Posterior cingulate gyrus (tissue), 11 donors: Measurements from ENCODE around the gene RPS6KA2.

ENCODE experiments used
- DNase-seq, 10 donors: peaks; one replicate each; pipeline versions ENCODE4 v3.0.0 to v3.0.0-alpha.2; 2020 to 2021; ENCODE audit warnings: mixed read lengths in 3 of 10
- intact Hi-C: fragments of 100-400 bp; cut with DNase I; formaldehyde crosslinking; loops from one replicate; pipeline ENCODE4 v1.15.1; 2023

RPS6KA2 gene

DNA sequence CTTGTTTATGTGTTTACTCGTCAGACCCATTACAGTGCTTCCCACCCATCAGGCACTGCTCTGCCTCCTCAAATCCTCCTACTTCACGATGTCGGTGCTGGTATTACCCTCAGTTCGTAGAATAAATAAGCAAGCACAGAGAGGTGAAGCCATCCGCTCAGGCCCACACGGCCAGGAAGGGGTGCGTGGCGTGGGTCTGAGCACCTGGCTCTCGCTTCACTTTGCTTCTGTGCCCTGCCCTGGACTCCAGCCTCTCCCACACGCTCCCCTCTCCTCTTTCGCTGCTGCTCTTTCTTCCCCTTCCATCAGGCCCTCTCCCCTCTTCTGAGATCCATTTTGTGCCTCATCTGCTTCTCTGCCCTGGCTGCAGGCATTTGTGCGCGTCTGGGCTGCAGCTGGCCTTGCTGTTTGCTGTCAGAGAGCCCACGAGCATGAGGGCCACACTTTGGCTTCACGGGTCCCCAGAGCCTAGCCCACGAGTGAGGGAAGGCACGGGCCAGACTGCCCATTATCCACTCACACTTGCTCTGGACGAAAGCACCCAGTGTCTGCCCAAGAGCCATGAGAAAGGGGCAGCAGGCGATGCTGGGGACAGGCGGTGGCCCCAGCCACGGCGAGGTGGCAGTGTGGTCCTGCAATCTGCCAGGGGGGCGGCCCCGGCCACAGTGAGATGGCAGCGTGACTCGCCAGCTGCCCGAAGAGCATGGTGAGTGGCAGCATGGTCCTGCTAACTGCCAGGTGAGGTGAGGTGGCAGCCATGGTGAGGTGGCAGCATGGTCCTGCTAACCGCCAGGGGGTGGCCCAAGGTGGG lies 148.1 kb downstream of the RPS6KA2 start:
- DNase-seq: peak in 2 of 10 donors; percentile 44 to 67
- intact Hi-C loops: no loop called here

DNA sequence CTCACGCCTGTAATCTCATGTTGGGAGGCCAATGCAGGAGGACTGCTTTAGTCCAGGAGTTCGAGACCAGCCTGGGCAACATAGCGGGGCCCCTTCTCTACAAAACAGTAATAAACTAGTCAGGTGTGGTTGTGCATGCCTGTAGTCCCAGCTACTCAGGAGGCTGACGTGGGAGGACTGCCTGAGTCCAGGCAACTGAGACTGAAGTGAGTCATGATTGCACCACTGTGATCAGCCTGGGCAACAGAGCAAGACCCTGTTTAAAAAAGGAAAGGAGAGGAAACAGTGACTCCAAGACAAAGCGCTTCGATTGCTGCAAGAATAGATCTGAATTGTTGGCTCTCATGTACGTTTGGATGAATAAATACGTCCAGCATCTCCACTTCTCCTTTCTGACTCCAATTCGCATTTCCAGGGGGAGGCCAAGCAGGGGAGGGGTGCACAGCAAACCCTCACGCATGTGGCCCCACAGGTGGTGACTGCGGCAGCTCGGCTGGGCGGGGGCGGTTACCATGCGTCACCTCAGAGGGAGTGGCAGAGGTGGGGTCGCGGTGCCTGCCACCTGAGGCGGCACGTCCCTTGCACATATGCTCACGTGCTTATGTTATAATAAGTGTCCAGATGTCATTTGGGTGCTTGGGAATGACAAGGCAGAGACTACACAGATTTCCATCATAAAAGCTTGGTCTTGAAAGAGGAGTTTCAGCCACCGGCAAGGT lies 149.2 kb downstream of the RPS6KA2 start:
- DNase-seq: peak in 3 of 10 donors; percentile 12 to 68 (median 59)
- intact Hi-C loops: no loop called here

DNA sequence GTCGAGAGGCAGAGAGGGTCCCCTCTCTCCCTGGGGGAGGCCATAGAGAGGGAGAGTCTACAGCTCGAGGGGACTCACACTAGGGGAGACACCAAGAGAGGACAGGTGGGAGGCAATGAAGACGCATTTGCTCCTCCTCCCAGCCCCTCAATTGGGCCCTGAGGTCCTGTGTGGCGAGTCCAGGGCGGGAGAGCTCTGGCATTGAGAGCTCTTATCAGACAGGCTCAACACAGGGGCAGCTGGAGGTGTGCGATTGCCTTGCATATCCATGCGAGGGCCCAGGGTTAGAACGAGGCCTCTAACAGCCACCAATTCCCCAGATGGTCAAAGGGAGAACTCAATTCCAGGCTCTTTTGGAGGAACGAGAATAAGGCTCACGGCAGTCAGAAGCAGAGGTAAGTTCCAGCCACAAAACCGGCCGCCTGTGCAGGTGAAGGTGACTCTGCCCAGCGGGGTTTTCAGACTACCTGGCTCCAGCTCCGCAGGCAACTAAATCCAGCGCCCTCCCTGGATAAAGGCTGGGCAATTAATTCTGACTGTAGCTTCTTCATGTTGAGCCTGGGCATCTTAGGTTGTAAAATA lies 150.3 kb downstream of the RPS6KA2 start:
- intact Hi-C loops: no loop called here
- peak in 4 of 10 donors; percentile 6 to 67 (median 14) for DNase-seq

DNA sequence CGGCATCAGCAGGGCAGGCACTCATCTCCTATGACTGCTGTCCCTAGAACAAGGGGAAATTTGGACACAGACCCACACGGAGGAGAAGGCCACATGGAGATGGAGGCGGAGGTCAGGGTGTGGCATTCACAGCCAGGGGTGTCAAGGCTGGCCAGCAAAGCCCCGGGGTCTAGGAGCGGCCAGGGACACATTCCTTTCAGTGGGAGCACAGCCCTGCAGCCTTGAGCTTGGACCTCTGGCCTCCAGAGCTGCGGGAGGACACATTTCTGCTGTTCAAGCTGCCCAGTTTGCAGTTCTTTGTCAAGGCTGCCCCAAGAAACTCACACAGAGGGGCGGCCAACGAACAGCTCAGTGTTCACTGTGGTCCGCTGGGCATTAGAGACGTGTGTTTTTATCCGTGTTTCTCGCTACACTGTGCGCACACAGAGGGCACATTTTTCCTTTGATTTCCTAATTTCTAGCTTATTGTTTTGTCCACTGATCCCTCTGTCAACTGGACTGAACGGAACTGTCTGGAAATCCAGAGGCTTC lies 150.9 kb downstream of the RPS6KA2 start:
- DNase-seq: peak in 3 of 10 donors; percentile 0 to 52 (median 47)
- intact Hi-C loops: no loop called here

DNA sequence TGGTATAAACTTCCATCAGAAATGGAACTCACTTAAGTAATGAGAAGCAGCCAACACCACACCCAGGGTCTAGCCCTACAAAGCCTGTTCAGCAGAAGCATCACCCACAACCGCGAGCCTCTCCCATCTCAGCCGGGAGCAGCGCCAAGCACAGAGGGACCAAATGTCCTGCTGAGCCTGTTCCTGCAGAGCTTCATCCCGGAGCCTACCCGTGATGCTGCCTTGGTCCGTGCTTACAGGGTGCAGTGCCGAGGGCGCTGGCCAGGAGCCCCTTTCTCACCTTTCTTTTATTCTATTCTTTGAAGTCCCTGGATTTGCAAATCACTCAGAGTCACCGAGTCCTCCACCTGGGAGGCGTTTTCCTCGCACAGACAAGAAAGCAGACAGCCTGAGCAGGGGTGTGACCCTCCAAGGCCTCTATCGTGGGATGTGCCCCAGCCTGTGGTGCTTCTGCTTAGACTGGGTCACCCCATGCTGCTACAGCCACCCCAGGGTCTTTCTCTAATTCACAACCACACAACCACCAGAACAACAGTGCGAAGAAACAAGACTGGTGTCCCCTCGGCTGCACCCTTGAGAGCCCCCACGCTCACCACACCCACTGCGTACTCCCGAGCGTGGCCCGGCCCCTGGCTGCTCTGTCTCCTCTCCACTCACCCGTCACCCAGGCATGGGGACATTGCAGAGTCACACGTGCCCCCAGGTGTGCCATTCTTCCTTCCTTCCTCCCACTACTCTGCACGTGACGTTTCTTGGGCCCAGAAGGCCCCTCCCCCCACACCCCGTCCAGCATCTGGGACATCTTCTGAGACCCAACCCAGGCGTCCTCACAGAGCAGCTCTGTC lies 152.1 kb downstream of the RPS6KA2 start:
- peak in 5 of 10 donors; percentile 18 to 88 (median 42) for DNase-seq
- intact Hi-C loops: no loop called here

- DNase-seq: peak in 3 of 10 donors; percentile 0 to 53 (median 3)
- intact Hi-C loops: no loop called here
Measured at GRCh38 chr6:166473886-166474571, 153.0 kb downstream of the RPS6KA2 start.

DNA sequence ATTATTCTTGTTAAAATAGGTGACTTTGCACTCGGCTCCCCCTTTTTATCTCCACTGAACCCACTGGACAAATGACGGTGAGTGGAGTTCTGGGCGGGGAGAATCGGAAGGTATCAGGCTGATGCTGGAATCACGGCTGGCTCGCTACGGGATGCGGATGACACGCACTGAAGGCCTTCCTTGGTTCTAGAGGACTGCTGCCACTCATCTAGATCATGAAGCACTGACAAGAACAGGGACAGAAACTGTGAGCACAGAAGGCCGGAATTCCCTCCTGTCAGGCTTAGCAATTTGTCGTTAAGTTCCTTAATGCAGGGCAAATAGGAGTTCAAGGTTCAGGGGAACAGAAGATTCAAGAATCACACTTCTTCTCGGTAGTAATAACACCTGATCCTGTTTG lies 154.4 kb downstream of the RPS6KA2 start:
- intact Hi-C loops: no loop called here
- DNase-seq: peak in 2 of 10 donors; percentile 11 to 24

DNA sequence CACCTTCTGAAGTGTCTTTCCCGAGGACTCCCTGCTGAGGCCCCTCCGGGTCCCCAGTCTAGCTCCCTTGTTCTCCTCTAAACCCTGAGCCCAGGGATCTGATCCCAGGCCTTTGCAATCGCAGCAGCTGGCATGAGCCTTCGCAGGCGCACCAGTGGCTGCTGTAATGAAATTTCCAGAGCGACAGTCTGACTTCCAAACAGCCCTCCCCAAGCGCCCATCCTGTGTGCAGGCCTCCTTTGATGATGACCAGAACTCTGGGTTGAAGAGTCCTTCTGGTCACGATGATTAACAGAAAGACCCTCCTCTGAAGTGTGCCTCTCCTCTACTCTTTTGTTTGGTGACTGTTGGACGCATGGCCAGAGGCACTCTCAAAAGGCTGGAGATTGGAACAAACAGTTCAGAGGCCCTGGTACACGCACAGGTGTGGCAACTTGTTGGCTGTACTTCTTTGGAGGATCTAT lies 155.2 kb downstream of the RPS6KA2 start:
- DNase-seq: peak in 2 of 10 donors; percentile 1 to 41

DNA sequence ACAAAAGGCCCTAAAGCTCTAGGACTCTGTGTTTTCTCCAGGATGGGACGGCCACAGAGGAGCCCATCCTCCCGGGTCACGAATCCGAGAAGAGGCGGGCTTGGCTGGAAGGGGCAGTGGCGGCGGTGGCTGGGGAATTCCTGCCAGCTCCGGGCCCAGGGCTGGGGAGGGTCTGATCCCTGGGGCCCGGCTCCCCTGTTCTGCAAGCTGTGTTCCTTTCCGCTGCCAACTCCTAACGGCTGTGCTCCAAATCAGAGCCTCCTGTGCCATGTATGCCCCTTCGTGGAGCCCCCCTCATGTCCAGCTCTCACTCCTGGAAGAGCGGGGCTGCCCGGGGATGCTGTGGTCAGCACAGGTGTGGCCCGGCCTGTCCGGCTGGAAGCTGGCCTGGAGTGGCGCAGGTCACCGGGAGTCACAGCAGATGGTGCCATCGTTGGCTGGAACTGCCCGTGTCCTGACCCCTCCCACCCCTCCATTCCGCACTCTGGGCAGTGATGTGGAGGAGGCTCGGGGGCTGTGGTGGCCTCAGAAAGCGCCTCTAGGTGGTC lies 156.1 kb downstream of the RPS6KA2 start:
- intact Hi-C loops: no loop called here
- DNase-seq: peak in 3 of 10 donors; percentile 7 to 78 (median 12)

More for the DNA sequence above, 155.2 kb downstream of the RPS6KA2 start:
- intact Hi-C loops: no loop called here

DNA sequence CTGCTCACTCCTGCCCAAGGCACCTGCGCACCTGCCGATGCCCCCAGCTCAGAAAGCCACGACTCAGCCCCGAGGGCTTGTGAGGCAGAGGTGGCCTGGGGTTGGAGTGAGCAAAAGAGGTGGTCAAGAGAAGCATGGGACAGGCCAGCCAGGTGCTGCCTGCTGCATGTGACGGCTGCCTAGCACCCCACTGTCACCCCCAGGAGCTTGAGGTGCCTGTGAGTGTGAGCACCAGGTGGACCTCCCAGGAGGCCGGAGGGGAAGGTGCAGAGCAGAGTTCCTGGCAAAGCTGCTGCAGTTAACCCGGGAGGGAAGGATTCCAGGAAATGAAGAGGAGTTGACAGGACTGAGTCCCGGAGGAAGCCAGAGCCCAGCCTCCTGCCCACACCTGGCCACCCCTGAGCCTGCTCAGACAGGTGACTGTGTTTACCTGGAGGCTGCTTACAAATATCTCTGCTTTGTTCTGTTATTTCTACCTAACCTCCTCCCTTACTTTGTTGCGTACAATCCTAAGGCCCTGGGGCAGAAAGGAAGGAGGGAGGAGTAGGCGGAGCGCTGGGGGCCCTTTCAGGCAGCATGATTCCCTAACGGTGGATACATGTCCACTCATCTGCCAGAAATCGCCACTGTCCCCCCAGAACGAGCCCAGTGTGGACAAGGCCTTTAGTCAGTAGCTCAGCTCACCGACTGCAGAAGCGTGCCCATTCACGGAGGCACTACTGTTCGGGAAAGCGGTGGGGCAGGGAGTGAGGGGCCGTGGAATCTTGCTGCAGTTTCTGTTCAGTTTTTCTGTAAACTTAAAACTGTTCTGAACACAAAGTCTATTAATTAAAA lies 156.8 kb downstream of the RPS6KA2 start:
- DNase-seq: peak in 2 of 10 donors; percentile 14 to 63
- intact Hi-C loops: no loop called here

- peak in 2 of 10 donors; percentile 9 to 29 for DNase-seq
- intact Hi-C loops: no loop called here
Measured at GRCh38 chr6:166469426-166469961, 157.6 kb downstream of the RPS6KA2 start.

DNA sequence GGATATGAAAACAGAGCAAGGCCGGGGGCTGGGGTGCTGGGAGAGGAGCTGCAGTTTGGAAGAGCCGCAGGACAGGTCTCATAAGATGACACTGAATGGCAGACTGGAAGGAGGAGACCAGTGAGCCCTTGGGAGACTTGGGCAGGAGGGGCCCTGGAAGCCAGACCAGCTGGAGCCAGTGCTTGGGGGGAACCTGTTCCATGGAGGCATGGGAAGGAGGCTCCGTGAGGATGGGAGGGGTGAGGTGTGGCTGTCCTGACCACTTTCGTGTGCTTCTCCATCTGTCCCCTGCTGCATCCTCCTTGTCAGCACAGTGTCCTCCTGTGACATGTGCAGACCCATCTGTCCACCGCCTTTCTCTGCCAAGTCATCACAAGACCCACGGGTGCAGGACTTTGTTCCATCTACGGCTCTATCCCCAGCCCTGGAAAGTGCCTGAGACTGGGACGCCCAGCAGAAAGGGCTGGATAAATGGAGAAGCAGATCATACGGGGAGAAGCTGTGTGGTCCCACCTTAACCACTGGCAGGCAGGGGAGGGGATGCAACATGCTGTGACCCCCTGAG lies 159.5 kb downstream of the RPS6KA2 start:
- peak in 2 of 10 donors; percentile 2 to 65 for DNase-seq
- intact Hi-C loops: no loop called here

GRCh38 chr6:166466178-166467122 lies 160.6 kb downstream of the RPS6KA2 start:
- peak in 1 of 10 donors; percentile 55 for DNase-seq
- intact Hi-C loops: no loop called here

GRCh38 chr6:166465671-166466087 lies 161.4 kb downstream of the RPS6KA2 start:
- peak in 7 of 10 donors; percentile 41 to 94 (median 67) for DNase-seq
- intact Hi-C loops: no loop called here

DNA sequence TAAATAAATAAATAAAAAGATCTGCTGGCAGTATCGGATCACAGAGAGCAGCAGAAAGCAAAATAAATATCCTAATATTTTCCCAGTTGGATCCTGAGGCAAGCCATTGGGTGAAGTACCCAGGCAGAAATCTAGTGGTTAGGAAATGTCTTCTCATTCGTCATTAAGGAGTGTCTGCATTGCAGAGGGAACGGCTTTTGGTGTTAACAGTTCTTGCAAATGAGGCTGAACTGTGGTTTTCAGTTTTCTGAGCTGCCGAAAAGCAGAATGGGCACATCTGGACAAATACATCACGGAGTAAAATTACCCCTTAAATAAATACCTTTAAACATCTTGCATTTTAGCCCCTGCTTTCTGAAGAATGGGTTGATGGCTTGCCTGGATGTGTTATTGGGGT lies 162.1 kb downstream of the RPS6KA2 start:
- intact Hi-C loops: no loop called here
- DNase-seq: no peak
